ENCODE measurements around the gene IQUB. TPM values are rescaled to one million over a fixed set of nuclear protein-coding genes. Genes with fewer than 3 reads are reported as not detected.

IQUB gene
- total RNA-seq, 1 experiment from 2014 or later: 0.04 TPM

- ChIA-PET CTCF (no interaction called here), POLR2A (ENCODE audit: unreplicated experiment) (no interaction called here)
- Histone ChIP-seq H3K27ac (ENCODE audit: low read length) (no peak overlapping the region), H4K20me1 (ENCODE audit: low read length) (no peaks in the 10 kb centered on the region), H3K4me2 (ENCODE audit: low read length) (no peak overlapping the region), H3K36me3 (ENCODE audit: low read depth, low read length) (no peaks in the 10 kb centered on the region), H3K9me3 (ENCODE audit: low read length) (no peaks in the 10 kb centered on the region), H3K4me3 (ENCODE audit: low read length) (no peak overlapping the region), H3K9ac (ENCODE audit: low read length) (no peak overlapping the region), H3K9me2 (replicated peaks; ENCODE audit: low read length) (no peaks in the 10 kb centered on the region), H3F3A (ENCODE audit: low read length, unreplicated experiment) (no peaks in the 10 kb centered on the region), H2AFZ (ENCODE audit: low read length) (no peak overlapping the region), H3K79me2 (ENCODE audit: low read length) (no peaks in the 10 kb centered on the region), H3K27me3 (ENCODE audit: low read length) (peaks cover 20% of the 10 kb centered on the region), H3K4me1 (ENCODE audit: insufficient read depth, low read length) (no peaks in the 10 kb centered on the region)
- no TSS peak for BruUV-seq (replicated peaks)
- intact Hi-C loops (cut with micrococcal nuclease): no loop called here
- DNase-seq (no peak), ATAC-seq (no peak)
- TF ChIP-seq, protein P1, sequence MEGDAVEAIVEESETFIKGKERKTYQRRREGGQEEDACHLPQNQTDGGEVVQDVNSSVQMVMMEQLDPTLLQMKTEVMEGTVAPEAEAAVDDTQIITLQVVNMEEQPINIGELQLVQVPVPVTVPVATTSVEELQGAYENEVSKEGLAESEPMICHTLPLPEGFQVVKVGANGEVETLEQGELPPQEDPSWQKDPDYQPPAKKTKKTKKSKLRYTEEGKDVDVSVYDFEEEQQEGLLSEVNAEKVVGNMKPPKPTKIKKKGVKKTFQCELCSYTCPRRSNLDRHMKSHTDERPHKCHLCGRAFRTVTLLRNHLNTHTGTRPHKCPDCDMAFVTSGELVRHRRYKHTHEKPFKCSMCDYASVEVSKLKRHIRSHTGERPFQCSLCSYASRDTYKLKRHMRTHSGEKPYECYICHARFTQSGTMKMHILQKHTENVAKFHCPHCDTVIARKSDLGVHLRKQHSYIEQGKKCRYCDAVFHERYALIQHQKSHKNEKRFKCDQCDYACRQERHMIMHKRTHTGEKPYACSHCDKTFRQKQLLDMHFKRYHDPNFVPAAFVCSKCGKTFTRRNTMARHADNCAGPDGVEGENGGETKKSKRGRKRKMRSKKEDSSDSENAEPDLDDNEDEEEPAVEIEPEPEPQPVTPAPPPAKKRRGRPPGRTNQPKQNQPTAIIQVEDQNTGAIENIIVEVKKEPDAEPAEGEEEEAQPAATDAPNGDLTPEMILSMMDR (conservative IDR thresholded peaks at IDR 0.05; ENCODE audit: low read depth, low read length): no peak
- TF ChIP-seq EZH2 (IDR thresholded peaks at IDR 0.05; ENCODE audit: low read length, unreplicated experiment) (no peak), EZH2phosphoT487 (IDR thresholded peaks at IDR 0.05; ENCODE audit: borderline replicate concordance, low read length) (no peak)
Observed at GRCh38 chr7:123573896-123574467, 39.6 kb upstream of the IQUB start.

GRCh38 chr7:123573341-123573740 is 38.9 kb upstream of the IQUB start:
- Histone ChIP-seq H3K9me3 (ENCODE audit: low read length) (no peaks in the 10 kb centered on the region), H3F3A (ENCODE audit: low read length, unreplicated experiment) (no peaks in the 10 kb centered on the region), H3K27me3 (ENCODE audit: low read length) (peaks cover 14% of the 10 kb centered on the region), H3K36me3 (ENCODE audit: low read depth, low read length) (no peaks in the 10 kb centered on the region), H3K4me3 (ENCODE audit: low read length) (no peak overlapping the region), H3K9ac (ENCODE audit: low read length) (no peak overlapping the region), H3K9me2 (replicated peaks; ENCODE audit: low read length) (no peaks in the 10 kb centered on the region), H3K79me2 (ENCODE audit: low read length) (no peaks in the 10 kb centered on the region), H3K4me2 (ENCODE audit: low read length) (no peak overlapping the region), H3K4me1 (ENCODE audit: insufficient read depth, low read length) (no peaks in the 10 kb centered on the region), H3K27ac (ENCODE audit: low read length) (no peak overlapping the region), H4K20me1 (ENCODE audit: low read length) (no peaks in the 10 kb centered on the region), H2AFZ (ENCODE audit: low read length) (no peak overlapping the region)
- intact Hi-C loops (cut with micrococcal nuclease): no loop called here
- ChIA-PET POLR2A (ENCODE audit: unreplicated experiment) (interaction anchor here (0.6 kb wide), 1 partner anchor 51 kb away, joined by 3 read pairs; no protein-coding TSS in a partner anchor), CTCF (no interaction called here)
- ATAC-seq (no peak), DNase-seq (no peak)
- TF ChIP-seq EZH2phosphoT487 (IDR thresholded peaks at IDR 0.05; ENCODE audit: borderline replicate concordance, low read length) (no peak), EZH2 (IDR thresholded peaks at IDR 0.05; ENCODE audit: low read length, unreplicated experiment) (no peak)
- TF ChIP-seq, protein P1 (conservative IDR thresholded peaks at IDR 0.05; ENCODE audit: low read depth, low read length): no peak
- no TSS peak for BruUV-seq (replicated peaks)

DNA sequence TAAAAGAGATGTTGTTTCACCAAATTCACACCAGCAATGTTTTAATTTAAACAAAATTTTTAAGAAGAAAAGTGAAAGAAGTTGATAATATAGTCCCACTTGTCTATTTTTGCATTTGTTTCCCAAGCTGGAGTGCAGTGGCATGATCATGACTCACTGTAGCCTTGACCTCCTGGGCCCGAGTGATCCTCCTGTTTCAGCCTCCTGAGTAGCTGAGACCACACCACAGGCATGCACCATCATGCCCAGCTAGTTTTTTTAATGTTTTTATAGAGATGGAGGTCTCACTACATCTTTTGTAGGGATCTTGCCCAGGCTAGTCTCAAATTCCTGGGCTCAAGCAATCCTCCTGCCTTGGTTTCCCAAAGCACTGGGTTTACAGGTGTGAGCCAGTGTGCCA is 37.3 kb upstream of the IQUB start:
- Histone ChIP-seq H3K79me2 (ENCODE audit: low read length) (no peaks in the 10 kb centered on the region), H2AFZ (ENCODE audit: low read length) (no peak overlapping the region), H3K27ac (ENCODE audit: low read length) (no peak overlapping the region), H3K9ac (ENCODE audit: low read length) (no peak overlapping the region), H3K27me3 (ENCODE audit: low read length) (peaks cover 2% of the 10 kb centered on the region; the same call in 1 of the 2 replicates), H4K20me1 (ENCODE audit: low read length) (no peaks in the 10 kb centered on the region), H3K4me2 (ENCODE audit: low read length) (no peak overlapping the region), H3K36me3 (ENCODE audit: low read depth, low read length) (no peaks in the 10 kb centered on the region), H3K9me3 (ENCODE audit: low read length) (no peaks in the 10 kb centered on the region), H3K9me2 (replicated peaks; ENCODE audit: low read length) (no peaks in the 10 kb centered on the region), H3K4me1 (ENCODE audit: insufficient read depth, low read length) (no peaks in the 10 kb centered on the region), H3K4me3 (ENCODE audit: low read length) (no peak overlapping the region), H3F3A (ENCODE audit: low read length, unreplicated experiment) (no peaks in the 10 kb centered on the region)
- ATAC-seq: no peak
- BruUV-seq (replicated peaks): no TSS peak
- TF ChIP-seq EZH2phosphoT487 (IDR thresholded peaks at IDR 0.05; ENCODE audit: borderline replicate concordance, low read length): no peak
- TF ChIP-seq EZH2 (IDR thresholded peaks at IDR 0.05; ENCODE audit: low read length, unreplicated experiment): no peak
- TF ChIP-seq, protein P1 (conservative IDR thresholded peaks at IDR 0.05; ENCODE audit: low read depth, low read length): no peak
- ChIA-PET CTCF (no interaction called here), POLR2A (ENCODE audit: unreplicated experiment) (no interaction called here)
- intact Hi-C loops (cut with micrococcal nuclease): no loop called here
- no peak for DNase-seq

Measured in PC-3 (cell line).